NCI-H345 treated with DMSO at 0.1 percent for 48 hours (cell line): ENCODE data around the gene PLEKHA6.

ENCODE experiments used
- DNase-seq: peaks from one replicate; lab custom pipeline; 2025; ENCODE audit not compliant: unreplicated experiment; lab: John Stamatoyannopoulos, UW

The PLEKHA6 gene

GRCh38 chr1:204192589-204193352, 167.0 kb downstream of the PLEKHA6 start:
- no peak for DNase-seq

- DNase-seq, result no peak
These were observed 167.7 kb downstream of the PLEKHA6 start for GRCh38 chr1:204192046-204192445.

DNA sequence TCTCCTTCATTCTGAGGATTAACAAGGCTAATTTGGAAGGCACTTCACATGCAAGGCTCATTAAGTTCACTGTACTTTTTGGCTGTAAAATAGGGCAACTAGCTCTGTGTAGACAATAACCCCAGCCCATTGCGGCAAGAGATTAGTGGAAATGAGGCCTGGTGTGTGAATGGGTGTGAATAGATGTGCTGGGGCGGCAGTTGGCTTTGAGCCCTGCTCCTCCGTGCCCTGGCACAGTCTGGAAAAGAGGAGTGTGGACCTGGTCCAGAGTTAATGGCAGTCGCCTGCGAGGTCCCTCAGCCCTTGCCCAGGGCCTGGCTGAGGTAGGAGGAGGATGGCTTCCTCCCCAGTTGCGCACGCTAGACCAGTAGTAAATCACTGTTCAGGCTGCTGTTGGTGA, 168.3 kb downstream of the PLEKHA6 start:
- DNase-seq, result peak; percentile 21

GRCh38 chr1:204190212-204191211, 169.2 kb downstream of the PLEKHA6 start:
- DNase-seq, result peak; percentile 9

GRCh38 chr1:204188959-204189639, 170.6 kb downstream of the PLEKHA6 start:
- DNase-seq, result no peak

DNA sequence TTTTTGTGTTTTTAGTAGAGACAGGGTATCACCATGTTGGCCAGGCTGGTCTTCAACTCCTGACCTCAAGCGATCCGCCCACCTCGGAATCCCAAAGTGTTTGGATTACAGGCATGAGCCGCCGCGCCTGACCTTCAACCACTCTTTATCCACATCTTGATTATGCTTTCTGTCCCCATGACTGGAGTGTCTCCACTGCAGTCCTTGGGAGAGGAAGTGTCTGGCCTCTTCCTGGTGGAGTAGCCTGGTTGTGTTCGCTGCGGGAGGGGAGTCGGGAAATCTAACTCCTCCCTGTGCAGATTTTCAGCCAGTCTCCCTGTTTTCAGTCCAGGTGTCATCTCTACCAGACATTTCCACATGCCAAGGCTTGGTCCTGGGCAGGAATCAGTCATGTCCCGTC, 173.1 kb downstream of the PLEKHA6 start:
- DNase-seq, result no peak

DNA sequence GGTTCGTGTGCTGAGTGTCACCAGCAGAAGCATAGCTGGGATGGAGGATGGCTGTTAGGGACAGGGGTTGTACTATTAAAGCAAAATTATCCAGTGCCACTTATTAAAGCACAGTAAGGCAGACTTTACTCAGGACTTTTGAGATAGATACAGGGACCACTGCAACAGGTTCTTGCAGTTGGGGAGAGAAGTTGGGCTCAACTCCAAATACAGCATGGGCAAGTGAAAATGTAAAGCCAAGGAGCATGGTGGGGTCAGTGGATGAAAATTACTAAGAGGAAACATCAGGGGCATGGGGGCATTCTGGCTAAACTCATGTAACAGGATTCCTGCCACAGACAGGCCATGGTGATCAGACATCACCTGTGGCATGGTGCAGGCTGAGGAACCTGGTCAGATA, 178.6 kb downstream of the PLEKHA6 start:
- DNase-seq, result no peak

DNA sequence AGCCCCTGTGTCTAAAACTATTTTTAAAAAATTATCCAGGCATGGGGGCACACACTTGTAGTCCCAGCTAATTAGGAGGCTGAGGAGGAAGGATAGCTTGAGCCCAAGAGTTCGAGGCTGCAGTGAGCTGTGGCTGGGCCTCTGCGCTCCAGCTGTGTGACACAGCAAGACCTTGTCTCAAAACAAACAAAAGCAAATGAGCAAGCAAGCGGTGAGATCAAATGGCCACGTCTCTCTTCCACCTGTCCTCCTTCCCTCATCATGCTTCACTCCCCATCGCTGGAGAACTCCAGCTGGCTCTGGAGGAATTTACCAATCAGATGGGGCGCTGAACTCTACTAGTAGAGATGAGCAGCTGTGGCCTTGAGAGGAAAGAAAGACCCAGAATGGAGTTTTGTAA, 179.6 kb downstream of the PLEKHA6 start:
- DNase-seq, result no peak

GRCh38 chr1:204178487-204179281, 181.0 kb downstream of the PLEKHA6 start:
- DNase-seq, result no peak

- DNase-seq, result no peak
These were observed 182.6 kb downstream of the PLEKHA6 start for GRCh38 chr1:204177133-204177532.

GRCh38 chr1:204176049-204176448, 183.7 kb downstream of the PLEKHA6 start:
- no peak for DNase-seq

GRCh38 chr1:204174958-204175357, 184.8 kb downstream of the PLEKHA6 start:
- no peak for DNase-seq

- DNase-seq, result no peak
These were observed 187.2 kb downstream of the PLEKHA6 start for GRCh38 chr1:204172404-204173029.

DNA sequence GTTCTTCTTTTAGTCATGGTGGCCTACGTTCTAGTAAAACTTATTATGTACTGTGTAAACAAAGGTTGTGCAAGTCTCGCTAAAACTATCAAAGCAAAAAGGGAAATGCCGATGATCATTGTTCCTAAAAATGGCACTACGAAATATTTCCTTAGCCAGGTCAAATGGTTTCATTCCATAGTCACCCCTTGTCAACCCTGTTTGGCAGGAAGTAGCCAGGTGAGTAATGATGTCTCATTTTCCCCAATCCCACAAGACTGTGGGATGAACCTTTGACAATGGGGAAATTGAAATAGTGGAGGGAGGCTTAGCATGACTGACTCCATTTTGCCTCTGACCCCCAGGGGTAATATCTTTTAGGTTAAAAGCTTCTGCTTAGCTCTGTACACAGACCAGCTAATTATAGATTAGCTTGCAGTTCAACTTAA, 188.0 kb downstream of the PLEKHA6 start:
- DNase-seq, result no peak

- no peak for DNase-seq
These were observed 189.1 kb downstream of the PLEKHA6 start for GRCh38 chr1:204170494-204171155.

DNA sequence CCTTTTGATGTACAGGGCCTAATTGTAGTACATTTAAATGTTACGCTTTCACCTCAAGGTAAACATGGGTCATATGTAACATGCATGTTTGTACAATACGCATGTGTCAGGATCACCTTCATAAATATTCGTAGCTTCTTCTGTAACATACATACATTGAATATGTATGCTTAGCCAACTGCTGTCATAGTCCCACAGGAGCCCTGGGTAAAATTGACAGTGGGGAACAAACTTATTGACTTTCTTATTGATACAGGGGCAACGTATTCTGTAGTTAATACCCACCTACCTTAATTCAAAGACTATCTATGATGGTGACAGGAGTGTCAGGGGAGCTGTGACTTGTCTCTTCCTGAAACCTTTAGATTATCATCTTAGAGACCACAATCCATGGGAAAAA, 189.9 kb downstream of the PLEKHA6 start:
- DNase-seq, result no peak
